Mucosa of stomach (tissue), 1 donor: Measurements from ENCODE around the gene SRGAP2C.
A peak's percentile ranks its signal among the peaks of the same experiment; 100 is the strongest.
"Not testable (repeated sequence)": the region's sequence is repeated elsewhere in the genome, so short reads cannot be mapped to it uniquely, and the experiment has no call there.

Experiments used
- H3K27me3 ChIP-seq: one replicate; pipeline ENCODE4 v1.7.0; 2013; ENCODE audit warnings: mild to moderate bottlenecking, low read length; ENCODE audit not compliant: control insufficient read depth, insufficient read depth
- H3K36me3 ChIP-seq: one replicate; pipeline ENCODE4 v1.7.0; 2013; ENCODE audit warnings: low read length; ENCODE audit not compliant: control insufficient read depth, insufficient read depth
- H3K4me1 ChIP-seq: one replicate; pipeline ENCODE4 v1.7.0; 2013; ENCODE audit warnings: mild to moderate bottlenecking, low read length; ENCODE audit not compliant: control insufficient read depth, insufficient read depth
- H3K4me3 ChIP-seq: one replicate; pipeline ENCODE4 v1.7.0; 2013; ENCODE audit warnings: low read length
- H3K9ac ChIP-seq: one replicate; pipeline ENCODE4 v1.7.0; 2013; ENCODE audit warnings: mild to moderate bottlenecking, low read length, moderate library complexity
- H3K9me3 ChIP-seq: one replicate; pipeline ENCODE4 v1.7.0; 2013; ENCODE audit warnings: mild to moderate bottlenecking, low read length, moderate library complexity; ENCODE audit not compliant: control insufficient read depth
- donor health status: Pancreatic carcinoma.

The SRGAP2C gene

DNA sequence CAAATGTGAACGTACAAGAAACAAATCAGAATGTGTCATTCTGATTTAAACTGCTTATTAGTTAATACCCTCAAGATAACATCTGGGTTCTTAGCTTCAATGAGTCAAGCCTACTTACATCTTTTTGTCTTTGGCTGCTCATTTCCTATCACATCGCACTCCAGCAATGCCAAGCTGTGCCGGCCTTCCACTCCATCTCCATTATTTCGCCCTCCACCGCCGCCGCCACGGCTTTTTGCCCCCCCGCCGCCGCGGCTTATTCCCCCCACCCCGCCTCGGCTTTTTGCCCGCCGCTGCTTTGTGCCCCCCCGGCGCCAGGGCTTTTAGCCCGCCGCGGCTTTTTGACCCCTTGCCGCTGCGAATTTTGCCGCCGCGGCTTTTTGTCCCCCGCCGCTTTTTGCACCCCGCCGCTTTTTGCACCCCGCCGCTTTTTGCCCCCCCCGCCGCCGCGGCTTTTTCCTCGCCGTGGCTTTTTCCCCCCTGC lies 211.0 kb downstream of the SRGAP2C start:
- not testable (repeated sequence) for H3K4me1 ChIP-seq, H3K36me3 ChIP-seq, H3K4me3 ChIP-seq, H3K9ac ChIP-seq, H3K9me3 ChIP-seq, H3K27me3 ChIP-seq

DNA sequence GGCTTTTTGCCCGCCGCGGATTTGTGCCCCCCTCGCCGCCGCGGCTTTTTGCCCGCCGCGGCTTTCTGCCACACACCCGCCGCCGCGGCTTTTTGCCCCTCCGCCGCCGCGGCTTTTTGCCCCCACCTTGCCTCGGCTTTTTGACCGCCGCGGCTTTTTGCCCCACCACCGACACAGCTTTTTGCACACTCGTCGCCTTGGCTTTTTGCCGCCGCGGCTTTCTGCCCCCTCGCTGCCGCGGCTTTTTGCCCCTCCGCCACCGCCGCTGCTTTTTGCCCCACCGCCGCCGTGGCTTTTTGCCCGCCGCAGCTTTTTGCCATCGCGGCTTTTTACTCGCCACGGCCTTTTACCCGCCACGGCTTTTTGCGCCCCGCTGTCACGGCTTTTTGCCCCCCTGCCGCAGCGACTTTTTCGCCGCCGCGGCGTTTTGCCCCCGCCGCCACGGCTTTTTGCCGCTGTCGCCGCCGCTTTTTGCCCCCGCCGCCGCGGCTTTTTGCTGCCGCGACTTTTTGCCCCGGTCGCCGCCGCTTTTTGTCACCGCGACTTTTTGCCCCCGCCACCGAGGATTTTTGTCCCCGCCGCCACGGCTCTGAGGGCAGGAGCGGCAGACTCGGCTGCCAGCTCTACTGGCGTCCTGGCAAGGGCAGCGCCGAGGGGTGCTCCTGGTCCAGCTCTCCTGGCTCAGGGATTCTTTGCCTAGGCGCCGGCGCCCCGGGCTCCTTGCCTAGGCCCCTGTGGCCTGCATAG lies 211.7 kb downstream of the SRGAP2C start:
- H3K36me3 ChIP-seq, H3K4me1 ChIP-seq, H3K4me3 ChIP-seq, H3K9me3 ChIP-seq, H3K27me3 ChIP-seq: not testable (repeated sequence)
- H3K9ac ChIP-seq = peak overlapping the region; percentile 34

DNA sequence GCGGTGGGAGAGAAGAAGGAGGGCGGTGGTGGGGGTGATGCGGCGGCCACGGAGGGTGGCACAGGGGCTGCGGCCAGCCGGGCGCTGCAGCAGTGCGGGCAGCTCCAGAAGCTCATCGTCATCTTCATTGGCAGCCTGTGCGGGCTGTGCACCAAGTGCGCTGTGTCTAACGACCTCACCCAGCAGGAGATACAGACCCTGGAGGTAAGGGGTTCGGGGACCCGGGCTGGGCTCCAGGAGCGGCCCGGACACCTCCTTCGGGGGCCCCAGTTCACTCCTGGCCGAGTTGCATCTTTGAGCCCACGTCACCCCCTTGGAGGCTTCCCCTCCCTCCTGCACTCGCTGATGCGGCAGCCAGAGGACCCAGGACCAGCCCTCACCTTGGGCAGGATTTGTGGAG lies 212.3 kb downstream of the SRGAP2C start:
- not testable (repeated sequence) for H3K36me3 ChIP-seq, H3K4me1 ChIP-seq, H3K27me3 ChIP-seq, H3K9ac ChIP-seq, H3K4me3 ChIP-seq, H3K9me3 ChIP-seq

DNA sequence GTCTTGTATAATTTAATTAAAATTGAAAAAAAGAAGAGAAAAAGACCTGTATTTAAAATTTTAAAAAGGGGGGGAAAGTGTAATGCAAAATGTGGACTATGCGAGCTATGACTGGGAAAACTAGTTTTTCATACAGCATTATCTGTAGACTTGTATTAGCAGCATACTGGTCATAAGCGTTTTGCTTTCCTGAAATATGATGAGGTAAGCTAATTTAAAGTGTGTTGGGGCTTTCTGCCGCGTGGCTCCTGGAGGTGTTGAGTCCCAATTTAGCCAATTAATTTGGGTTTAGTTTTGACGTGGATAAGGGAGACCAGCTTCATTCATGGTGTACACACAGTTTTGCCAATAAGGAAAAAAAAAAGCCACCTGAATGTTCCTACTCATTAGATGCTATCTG lies 214.4 kb downstream of the SRGAP2C start:
- not testable (repeated sequence) for H3K4me1 ChIP-seq, H3K4me3 ChIP-seq, H3K36me3 ChIP-seq, H3K9ac ChIP-seq, H3K27me3 ChIP-seq, H3K9me3 ChIP-seq

DNA sequence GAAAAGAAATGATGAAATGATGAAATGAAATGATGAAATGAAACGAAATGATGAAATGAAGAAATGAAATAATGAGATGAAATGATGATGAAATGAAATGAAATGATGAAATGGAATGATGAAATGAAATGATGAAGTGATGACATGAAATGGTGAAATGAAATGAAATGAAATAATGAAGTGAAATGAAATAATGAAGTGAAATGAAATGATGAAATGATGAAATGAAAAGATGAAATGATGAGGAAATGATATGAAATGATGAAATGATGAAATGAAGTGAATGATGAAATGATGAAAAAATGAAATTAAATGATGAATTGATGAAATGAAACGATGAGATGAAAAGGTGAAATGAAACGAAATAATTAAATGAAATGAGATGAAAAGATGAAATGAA lies 215.3 kb downstream of the SRGAP2C start:
- H3K9me3 ChIP-seq, H3K9ac ChIP-seq, H3K36me3 ChIP-seq, H3K4me3 ChIP-seq, H3K4me1 ChIP-seq, H3K27me3 ChIP-seq: not testable (repeated sequence)

DNA sequence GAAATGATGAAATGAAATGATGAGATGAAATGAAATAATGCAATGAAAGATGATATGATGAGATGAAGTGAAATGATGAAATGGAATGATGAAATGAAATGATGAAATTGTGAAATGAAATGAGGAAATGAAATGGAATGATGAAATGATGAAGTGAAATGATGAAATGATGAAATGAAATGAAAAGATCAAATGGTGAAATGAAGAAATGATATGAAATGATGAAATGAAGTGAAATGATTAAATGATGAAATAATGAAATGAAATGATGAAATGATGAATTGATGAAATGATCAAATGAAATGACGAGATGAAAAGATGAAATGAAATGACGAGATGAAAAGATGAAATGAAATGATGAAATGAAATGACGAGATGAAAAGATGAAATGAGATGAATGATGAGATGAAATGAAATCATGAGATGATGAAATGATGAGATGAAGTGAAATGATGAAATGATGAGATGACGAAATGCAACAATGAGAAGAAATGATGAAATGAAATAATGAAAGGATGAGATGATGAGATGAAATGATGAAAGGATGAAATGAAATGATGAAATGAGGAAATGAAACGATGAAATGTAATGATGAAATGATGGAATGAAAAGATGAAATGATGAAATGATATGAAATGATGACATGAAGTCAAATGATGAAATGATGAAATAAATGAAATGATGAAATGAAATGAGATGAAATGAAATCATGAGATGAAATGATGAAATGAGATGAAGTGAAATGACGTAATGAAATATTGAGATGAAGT lies 216.0 kb downstream of the SRGAP2C start:
- not testable (repeated sequence) for H3K36me3 ChIP-seq, H3K27me3 ChIP-seq, H3K4me3 ChIP-seq, H3K9ac ChIP-seq, H3K9me3 ChIP-seq, H3K4me1 ChIP-seq

DNA sequence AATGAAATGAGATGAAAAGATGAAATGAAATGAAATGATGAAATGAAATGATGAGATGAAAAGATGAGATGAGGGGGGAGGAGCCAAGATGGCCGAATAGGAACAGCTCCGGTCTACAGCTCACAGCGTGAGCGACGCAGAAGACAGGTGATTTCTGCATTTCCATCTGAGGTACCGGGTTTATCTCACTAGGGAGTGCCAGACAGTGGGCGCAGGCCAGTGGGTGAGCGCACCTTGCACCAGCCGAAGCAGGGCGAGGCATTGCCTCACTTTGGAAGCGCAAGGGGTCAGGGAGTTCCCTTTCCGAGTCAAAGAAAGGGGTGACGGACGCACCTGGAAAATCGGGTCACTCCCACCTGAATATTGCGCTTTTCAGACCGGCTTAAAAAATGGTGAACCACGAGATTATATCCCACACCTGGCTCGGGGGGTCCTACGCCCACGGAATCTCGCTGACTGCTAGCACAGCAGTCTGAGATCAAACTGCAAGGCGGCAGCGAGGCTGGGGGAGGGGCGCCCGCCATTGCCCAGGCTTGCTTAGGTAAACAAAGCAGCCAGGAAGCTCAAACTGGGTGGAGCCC lies 216.7 kb downstream of the SRGAP2C start:
- not testable (repeated sequence) for H3K36me3 ChIP-seq, H3K4me3 ChIP-seq

DNA sequence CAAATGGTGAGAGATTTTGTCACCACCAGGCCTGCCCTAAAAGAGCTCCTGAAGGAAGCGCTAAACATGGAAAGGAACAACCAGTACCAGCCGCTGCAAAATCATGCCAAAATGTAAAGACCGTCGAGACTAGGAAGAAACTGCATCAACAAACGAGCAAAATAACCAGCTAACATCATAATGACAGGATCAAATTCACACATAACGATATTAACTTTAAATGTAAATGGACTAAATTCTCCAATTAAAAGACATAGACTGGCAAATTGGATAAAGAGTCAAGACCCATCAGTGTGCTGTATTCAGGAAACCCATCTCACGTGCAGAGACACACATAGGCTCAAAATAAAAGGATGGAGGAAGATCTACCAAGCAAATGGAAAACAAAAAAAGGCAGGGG lies 218.5 kb downstream of the SRGAP2C start:
- H3K9ac ChIP-seq, H3K4me1 ChIP-seq, H3K4me3 ChIP-seq, H3K27me3 ChIP-seq, H3K36me3 ChIP-seq, H3K9me3 ChIP-seq: not testable (repeated sequence)

More for the DNA sequence above, 216.7 kb downstream of the SRGAP2C start:
- H3K9me3 ChIP-seq, H3K4me1 ChIP-seq, H3K9ac ChIP-seq, H3K27me3 ChIP-seq: not testable (repeated sequence)

DNA sequence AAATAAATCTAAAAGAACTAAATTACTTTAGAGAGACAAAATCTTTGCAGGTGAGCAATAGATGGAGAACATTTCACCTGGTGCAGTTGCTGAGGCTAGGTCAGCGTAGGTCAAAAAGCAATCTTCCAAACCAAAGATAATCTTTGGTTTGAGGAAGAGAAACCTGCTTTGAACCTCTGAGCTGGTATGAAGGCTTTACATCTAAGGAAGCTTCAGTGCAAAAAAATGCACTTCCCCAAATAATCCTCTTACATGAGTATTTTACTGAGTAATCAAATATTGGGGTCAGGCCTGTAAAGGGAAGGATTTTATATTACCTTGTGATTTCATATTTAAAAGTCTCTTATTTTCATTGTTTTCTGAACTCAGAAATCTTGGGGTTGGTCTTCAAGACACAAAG lies 223.6 kb downstream of the SRGAP2C start:
- no peaks in the 10 kb centered on the region for H3K36me3 ChIP-seq
- H3K4me1 ChIP-seq = no peaks in the 10 kb centered on the region
- no peak overlapping the region for H3K9ac ChIP-seq
- no peak overlapping the region for H3K4me3 ChIP-seq
- no peaks in the 10 kb centered on the region for H3K9me3 ChIP-seq
- H3K27me3 ChIP-seq = no peaks in the 10 kb centered on the region

DNA sequence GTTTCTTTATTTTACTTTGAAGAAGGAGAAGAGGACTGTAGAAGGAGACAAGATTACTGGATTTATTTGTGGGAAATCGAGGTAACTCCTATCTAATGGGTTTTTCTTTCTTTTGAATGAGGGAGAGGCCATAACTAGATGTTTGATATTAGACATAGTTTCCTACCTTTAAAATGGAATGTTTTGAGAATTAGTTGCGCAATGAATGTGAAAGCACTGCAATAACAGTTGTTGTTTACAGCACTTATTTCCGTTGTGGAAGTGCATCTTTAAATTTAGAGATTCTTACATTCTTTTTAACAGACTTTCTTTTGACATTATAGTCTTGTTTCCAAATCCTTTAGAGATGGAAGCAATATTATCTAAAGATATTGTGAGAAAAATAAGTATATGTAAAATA lies 229.0 kb downstream of the SRGAP2C start:
- no peaks in the 10 kb centered on the region for H3K4me1 ChIP-seq
- no peaks in the 10 kb centered on the region for H3K36me3 ChIP-seq

DNA sequence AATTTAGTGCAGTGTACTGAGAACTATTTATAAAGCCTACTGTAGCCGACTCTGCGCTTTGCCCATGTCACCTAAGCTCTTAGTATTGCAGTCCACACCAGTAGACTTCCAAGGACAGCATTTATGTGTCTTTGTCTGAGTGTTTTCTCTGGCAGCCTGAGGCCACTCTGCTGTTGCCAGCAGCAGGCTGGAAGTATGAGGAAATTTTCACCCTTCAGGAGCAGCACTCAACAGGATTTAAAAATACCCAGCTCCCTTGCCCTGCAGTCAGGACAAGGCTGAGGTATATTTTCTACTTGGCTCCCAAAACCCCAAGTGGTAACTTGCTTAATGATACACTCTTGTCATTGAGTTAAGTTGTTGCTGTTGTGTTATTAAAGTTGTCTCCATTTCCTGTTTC lies 230.1 kb downstream of the SRGAP2C start:
- no peak overlapping the region for H3K9ac ChIP-seq
- H3K4me1 ChIP-seq = no peaks in the 10 kb centered on the region
- H3K4me3 ChIP-seq = no peak overlapping the region

More for the DNA sequence above, 229.0 kb downstream of the SRGAP2C start:
- no peak overlapping the region for H3K9ac ChIP-seq
- H3K4me3 ChIP-seq = no peak overlapping the region
- H3K9me3 ChIP-seq = no peaks in the 10 kb centered on the region
- no peaks in the 10 kb centered on the region for H3K27me3 ChIP-seq

DNA sequence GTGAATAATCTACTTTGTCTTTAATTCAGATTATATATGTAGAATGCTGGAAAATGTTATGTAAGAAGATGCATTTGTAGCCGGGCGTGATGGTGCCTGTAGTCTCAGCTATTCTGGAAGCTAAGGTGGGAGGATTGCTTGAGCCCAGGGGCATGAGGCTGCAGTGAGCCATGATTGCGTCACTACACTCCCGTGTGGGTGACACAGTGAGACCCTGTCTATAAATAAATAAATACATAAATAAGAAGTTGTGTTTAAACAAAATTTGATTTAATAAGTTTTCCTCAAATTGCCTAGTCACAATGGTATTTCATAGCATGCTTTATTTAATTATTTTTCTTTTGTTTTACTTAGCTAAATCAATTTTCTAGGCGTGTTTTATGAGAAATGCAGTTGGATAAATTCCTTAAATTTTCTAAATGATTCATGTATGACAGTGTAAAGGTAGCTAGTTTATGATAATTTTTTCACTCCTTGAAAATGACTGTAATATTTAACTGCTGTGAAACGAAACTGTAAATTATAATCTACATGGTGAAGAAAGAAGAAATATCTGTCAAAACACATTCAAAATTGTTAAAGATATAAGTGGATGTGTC lies 232.6 kb downstream of the SRGAP2C start:
- Histone ChIP-seq H3K9ac (no peak overlapping the region), H3K36me3 (no peaks in the 10 kb centered on the region), H3K4me1 (no peaks in the 10 kb centered on the region), H3K9me3 (no peaks in the 10 kb centered on the region), H3K4me3 (no peak overlapping the region), H3K27me3 (no peaks in the 10 kb centered on the region)

More for the DNA sequence above, 230.1 kb downstream of the SRGAP2C start:
- Histone ChIP-seq H3K9me3 (no peaks in the 10 kb centered on the region), H3K27me3 (no peaks in the 10 kb centered on the region), H3K36me3 (no peaks in the 10 kb centered on the region)
